ENCODE results near the gene ATL1. TPM values are rescaled to one million over a fixed set of nuclear protein-coding genes. Genes with fewer than 3 reads are reported as not detected.
A peak's percentile ranks its signal among the peaks of the same experiment; 100 is the strongest.
"Not testable (repeated sequence)": the region's sequence is repeated elsewhere in the genome, so short reads cannot be mapped to it uniquely, and the experiment has no call there.

The ATL1 gene
- total and polyA plus RNA-seq, 5 experiments from 2014 or later: 3.1 to 7.1 (median 3.9) TPM

DNA sequence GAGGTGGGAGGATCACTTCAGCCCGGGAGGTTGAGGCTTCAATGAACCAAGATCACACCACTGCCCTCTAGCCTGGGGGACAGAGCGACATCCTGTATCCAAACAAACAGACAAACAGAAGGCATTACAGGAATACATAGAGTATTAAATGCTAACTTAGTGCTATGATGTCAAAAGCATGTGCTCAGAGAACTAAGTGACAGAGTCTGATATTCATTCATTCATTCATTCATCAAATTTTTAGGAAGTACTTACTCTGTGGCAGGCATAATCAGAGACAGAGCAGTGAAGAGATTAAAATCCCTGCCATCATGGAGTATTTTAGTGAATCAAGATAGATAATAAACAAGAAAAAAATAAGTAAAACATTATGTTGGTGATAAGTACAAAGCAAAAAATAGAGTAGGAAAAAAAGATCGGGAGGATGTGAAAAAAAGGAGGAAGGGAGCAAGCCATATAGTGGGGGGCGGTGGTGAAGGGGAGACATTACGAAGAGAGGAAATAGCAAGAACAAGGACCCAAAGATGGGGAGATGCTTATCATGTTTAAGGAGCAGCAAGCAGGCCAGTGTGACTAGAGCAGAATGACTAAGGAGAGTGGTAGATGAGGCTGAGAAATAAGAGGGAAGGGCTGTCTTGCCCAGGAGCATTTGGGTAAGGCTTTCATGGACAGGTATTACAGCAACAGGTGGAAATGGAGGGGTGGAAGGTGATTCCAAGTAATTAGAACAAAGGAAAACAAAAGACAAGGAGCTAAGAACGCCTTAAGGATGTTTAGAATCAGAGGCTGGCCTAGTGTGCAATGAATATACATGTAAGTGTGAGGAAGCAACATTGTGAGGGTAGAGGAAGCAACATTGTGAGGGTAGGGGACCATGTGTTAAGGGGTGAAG, 30.4 kb upstream of the ATL1 start:
- POLR2A ChIA-PET: interaction anchor here (0.6 kb wide), 1 partner anchor 298 kb away, joined by 3 read pairs; the partner anchor contains the start of gene SOS2
- Mint-ChIP-seq H3K36me3 (peaks cover 0 to 14% (median 1%) of the 10 kb centered on the region in 3 donors), H3K4me3 (peak overlapping the region; percentile 10 to 92 (median 88)), H3K4me1 (peaks cover 31 to 73% (median 69%) of the 10 kb centered on the region in 4 donors), H3K9me3 (no peaks in the 10 kb centered on the region), H3K27ac (peak overlapping the region; percentile 6 to 78 (median 35)), H3K27me3 (no peaks in the 10 kb centered on the region)
- DNase-seq (no peak), ATAC-seq (no peak)

DNA sequence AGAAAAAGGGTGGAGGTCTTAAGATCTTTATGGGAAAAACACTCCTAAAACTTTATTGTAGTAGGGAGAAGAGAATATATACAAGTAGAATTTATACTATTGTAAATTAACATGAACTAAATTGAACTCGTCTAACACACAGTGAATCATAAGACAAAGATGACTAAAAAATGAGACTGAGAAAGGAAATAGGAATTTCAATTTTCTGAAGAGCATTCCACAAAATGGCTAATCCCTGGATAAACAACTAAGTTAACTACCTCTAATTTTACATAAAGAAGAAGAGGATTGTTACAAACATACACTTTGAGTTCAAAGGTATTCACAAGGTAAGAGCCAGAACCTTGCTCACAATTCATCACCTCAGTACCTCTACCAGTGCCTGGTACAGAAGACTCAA, 29.6 kb upstream of the ATL1 start:
- no peaks in the 10 kb centered on the region for H3K9me3 Mint-ChIP-seq
- H3K36me3 Mint-ChIP-seq: peaks cover 0 to 11% (median 1%) of the 10 kb centered on the region in 3 donors
- DNase-seq (no peak), ATAC-seq (no peak)
- H3K27me3 Mint-ChIP-seq: no peaks in the 10 kb centered on the region
- H3K4me3 Mint-ChIP-seq: peak overlapping the region; percentile 28 to 92 (median 88)
- peak overlapping the region in 7 of 10 donors; percentile 12 to 80 (median 26) for H3K27ac Mint-ChIP-seq
- POLR2A ChIA-PET: interaction anchor here (0.6 kb wide), 1 partner anchor 299 kb away, joined by 3 read pairs; the partner anchor contains the start of gene SOS2
- peaks cover 25 to 64% (median 61%) of the 10 kb centered on the region in 4 donors for H3K4me1 Mint-ChIP-seq

DNA sequence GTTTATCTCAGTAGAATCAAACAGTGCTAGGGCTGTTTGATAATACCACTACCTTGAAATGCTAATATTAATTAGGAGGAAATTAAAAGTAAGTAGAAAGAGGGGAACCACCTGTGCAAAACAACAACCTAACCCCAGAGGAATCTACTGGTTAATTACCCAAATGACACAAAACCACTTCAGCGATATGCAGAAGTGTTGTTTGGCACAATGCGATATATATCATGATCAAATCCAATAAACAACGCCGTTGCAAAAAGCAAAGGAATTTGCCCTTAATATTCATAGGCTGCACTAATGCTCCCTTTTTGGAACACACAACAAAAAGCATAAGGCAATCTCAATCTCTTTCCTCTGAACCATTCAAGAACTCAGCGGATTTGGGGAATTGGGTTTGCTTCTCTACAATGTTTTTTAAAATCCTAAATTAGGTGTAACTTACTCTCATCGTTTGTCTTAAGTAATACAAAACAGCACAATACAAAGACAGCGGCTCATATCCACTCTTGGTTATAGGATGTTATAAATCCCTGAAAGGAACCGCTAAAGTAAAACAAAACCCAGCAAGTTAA, 29.1 kb upstream of the ATL1 start:
- Mint-ChIP-seq H3K4me3 (peak overlapping the region; percentile 87 to 92 (median 89)), H3K36me3 (peaks cover 0 to 11% (median 1%) of the 10 kb centered on the region in 3 donors), H3K4me1 (peaks cover 25 to 64% (median 59%) of the 10 kb centered on the region in 4 donors), H3K9me3 (no peaks in the 10 kb centered on the region), H3K27me3 (no peaks in the 10 kb centered on the region), H3K27ac (peak overlapping the region in 8 of 10 donors; percentile 26 to 93 (median 74))
- no peak for DNase-seq
- ATAC-seq: no peak
- POLR2A ChIA-PET: interaction anchor here (1.6 kb wide), 2 partner anchors 209 to 219 kb away, joined by 7 to 8 read pairs; partner anchors contain the start of genes DMAC2L and L2HGDH

DNA sequence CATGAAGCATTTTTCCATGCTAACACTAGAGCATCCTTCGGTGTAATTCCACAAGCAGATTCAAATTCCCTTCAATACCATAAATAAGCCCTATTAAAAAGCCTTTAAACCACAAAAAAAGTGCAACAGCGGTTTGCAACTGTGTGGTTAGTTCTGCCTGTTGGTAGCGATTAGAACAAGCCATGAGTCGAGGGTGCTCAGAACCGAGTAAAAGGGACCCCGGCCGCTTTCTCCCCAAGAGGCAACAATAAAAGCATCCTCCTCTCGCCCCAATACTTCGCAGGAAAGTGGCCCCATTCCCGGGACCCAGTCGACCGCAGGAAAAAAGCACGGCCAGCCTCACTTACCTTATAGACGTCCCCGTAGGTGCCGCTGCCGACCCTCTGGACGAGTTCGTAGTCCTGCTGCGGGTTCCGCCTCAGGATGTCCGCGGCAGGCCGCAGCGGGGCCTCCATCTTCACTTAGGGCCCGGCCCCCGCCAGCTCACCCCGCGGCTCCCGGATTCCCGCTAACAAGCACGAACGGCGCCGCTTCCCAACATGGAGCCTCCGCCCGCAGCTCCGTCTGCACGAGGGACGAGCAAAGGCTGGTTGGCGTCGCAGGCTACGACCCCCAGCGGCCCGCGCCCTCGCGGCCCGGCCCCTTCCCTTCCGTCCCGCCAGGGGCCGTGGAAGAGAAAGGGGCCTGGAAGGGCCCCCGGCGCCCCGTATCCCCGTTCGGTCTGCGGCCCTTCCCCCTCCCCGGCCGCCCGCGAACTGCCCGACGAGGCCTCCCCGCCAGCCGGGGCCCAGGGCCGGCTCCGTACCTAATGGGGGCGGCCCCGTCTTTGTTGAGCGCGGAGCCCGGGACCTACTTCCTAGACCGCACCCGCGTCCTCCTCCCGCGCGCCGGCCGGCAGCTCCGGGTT, 28.1 kb upstream of the ATL1 start:
- POLR2A ChIA-PET: interaction anchor here (0.5 to 1.6 kb wide), 7 partner anchors 13 to 897 kb away, joined by 3 to 8 read pairs (median 3); partner anchors contain the start of genes DMAC2L, L2HGDH and NEMF
- peak overlapping the region; percentile 88 to 95 (median 90) for H3K4me3 Mint-ChIP-seq
- ATAC-seq (no peak), DNase-seq (peak in 4 of 10 donors; percentile 2 to 21 (median 18))
- peaks cover 0 to 8% (median 1%) of the 10 kb centered on the region in 3 donors for H3K36me3 Mint-ChIP-seq
- H3K27me3 Mint-ChIP-seq: no peaks in the 10 kb centered on the region
- H3K27ac Mint-ChIP-seq: peak overlapping the region; percentile 63 to 94 (median 86)
- no peaks in the 10 kb centered on the region for H3K9me3 Mint-ChIP-seq
- H3K4me1 Mint-ChIP-seq: peaks cover 18 to 55% (median 51%) of the 10 kb centered on the region in 4 donors

DNA sequence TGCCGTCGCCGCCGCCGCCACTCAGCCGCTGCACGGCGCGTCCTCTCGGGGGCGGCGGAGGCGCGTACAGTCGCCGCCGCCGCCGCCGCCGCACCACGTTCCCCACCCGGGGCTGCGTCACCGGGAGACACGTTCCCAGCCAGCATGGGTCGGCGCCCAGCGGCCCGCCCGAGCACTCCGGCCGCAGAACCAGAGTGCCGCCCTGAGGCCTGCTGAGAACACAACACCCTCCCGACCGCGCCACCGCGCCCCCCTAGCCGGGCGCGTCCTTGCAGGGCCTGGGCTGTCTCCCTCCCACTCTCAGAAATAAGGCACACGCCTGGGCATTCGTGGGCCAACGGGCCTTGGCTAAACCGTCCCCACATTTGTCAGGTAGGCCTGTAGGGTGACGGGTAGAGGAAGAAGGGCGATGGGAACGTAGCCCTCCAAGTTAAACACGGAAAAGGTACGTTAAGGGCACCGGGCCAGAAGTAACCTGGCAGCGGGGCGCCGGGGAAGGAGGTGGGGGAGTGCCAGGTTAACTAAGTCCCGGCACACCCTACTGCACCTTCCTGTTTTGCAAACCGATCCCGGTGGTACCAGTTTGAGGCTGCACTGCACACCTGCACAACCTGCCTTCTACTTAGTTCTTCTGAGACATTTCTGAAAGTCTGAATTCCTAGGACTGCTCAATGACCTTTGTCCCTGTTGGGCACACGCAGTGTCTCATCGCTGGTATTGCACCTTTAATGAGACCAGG, 27.3 kb upstream of the ATL1 start, which contains the start of gene MAP4K5:
MAP4K5 (minus strand) TSS at position 68 of the 739 bp plus-strand sequence. CDS start 520 bp downstream, outside the sequence.
- ATAC-seq (peak; percentile 92 to 93), DNase-seq (peak; percentile 79 to 93 (median 86))
- H3K27me3 Mint-ChIP-seq: no peaks in the 10 kb centered on the region
- H3K4me3 Mint-ChIP-seq: peak within 1 kb of the TSS; percentile 88 to 95 (median 91)
- H3K9me3 Mint-ChIP-seq: peaks cover 0 to 4% (median 0%) of the 10 kb centered on the region in 9 donors
- H3K4me1 Mint-ChIP-seq: peaks cover 18 to 55% (median 51%) of the 10 kb centered on the region in 4 donors
- POLR2A ChIA-PET: interaction anchor here (0.5 to 1.6 kb wide), 6 partner anchors 12 to 898 kb away, joined by 3 to 8 read pairs (median 3); partner anchors contain the start of genes DMAC2L, L2HGDH and NEMF
- H3K36me3 Mint-ChIP-seq: peaks cover 0 to 10% (median 1%) of the 10 kb centered on the region in 3 donors
- peak within 1 kb of the TSS; percentile 85 to 98 (median 93) for H3K27ac Mint-ChIP-seq

DNA sequence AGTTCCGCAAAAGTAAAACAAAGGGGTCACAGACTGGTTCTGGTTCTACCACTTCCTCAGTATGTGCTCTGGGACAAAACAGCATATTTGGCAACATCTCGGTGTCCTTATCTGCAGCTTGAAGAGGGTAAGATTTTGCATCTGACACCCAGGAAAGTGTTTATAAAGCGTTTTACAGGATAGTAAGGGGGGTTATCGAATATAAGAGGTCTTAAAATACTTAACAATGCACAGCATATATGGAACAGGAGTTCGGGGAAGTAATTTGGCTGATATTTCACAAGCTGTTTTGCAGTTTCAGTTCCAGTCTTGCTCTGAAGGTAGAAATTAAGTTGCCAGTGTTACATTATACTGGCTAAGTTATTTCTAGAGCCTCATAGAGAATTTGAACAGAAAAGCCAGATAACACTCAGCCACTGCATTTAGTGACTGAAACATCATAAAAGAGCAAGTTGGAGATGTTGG, 26.7 kb upstream of the ATL1 start:
- H3K36me3 Mint-ChIP-seq: peaks cover 0 to 5% (median 4%) of the 10 kb centered on the region in 3 donors
- H3K4me3 Mint-ChIP-seq: peak overlapping the region; percentile 81 to 95 (median 90)
- no peaks in the 10 kb centered on the region for H3K27me3 Mint-ChIP-seq

DNA sequence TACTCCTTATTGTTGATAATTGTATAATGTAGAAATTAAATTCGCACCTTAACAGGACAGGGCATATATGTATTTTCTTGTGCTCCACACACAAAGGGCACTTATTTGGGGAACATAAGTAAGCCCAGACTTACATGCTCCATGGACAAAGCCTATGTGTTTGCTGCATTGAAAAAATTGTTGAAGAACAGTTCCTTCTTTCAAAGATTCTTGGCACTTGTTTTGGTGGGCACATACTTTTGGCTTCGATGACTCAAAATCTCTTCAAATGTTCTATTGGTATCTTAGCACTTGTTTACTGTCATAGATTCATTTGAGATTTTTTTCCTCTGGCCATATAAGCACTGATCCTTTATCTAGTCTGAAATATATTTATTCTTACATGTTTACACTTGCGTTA, 26.1 kb upstream of the ATL1 start:
- peaks cover 16 to 46% (median 43%) of the 10 kb centered on the region in 4 donors for H3K4me1 Mint-ChIP-seq
- peaks cover 0 to 10% (median 0%) of the 10 kb centered on the region in 9 donors for H3K9me3 Mint-ChIP-seq
- peaks cover 0 to 5% (median 3%) of the 10 kb centered on the region in 3 donors for H3K36me3 Mint-ChIP-seq
- H3K4me3 Mint-ChIP-seq: peak overlapping the region in 3 of 10 donors; percentile 8 to 43 (median 38)
- DNase-seq (no peak), ATAC-seq (no peak)
- POLR2A ChIA-PET: interaction anchor here (0.7 kb wide), 1 partner anchor 223 kb away, joined by 3 read pairs; no protein-coding TSS in a partner anchor
- peak overlapping the region in 3 of 10 donors; percentile 14 to 93 (median 14) for H3K27ac Mint-ChIP-seq
- H3K27me3 Mint-ChIP-seq: no peaks in the 10 kb centered on the region

More for the DNA sequence above, 26.7 kb upstream of the ATL1 start:
- Mint-ChIP-seq H3K27ac (peak overlapping the region; percentile 85 to 98 (median 93)), H3K9me3 (peaks cover 0 to 10% (median 0%) of the 10 kb centered on the region in 9 donors), H3K4me1 (peaks cover 16 to 51% (median 46%) of the 10 kb centered on the region in 4 donors)
- ATAC-seq (no peak), DNase-seq (no peak)
- POLR2A ChIA-PET: interaction anchor here (0.7 kb wide), 1 partner anchor 224 kb away, joined by 3 read pairs; no protein-coding TSS in a partner anchor

DNA sequence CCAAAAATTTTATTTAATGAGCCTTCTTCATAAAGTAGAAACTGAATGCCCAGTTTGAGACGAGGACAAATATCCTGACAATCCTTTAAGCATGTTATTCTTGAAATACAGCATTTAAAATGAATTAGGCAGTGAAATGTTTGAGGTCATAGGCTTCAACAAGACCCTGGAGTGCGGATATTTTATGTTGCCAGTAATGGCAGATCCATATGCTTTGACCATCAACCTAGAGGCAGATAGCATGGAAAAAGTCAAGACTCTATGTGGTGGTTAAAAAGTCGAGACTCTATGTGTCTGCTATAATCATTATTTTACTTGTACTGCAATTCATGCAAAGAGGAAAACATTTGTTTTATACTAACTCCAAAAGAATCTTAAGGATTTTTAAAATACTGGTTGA, 25.5 kb upstream of the ATL1 start:
- POLR2A ChIA-PET: no interaction called here
- H3K27me3 Mint-ChIP-seq: no peaks in the 10 kb centered on the region
- H3K9me3 Mint-ChIP-seq: peaks cover 0 to 10% (median 0%) of the 10 kb centered on the region in 9 donors
- H3K4me1 Mint-ChIP-seq: peaks cover 14 to 40% (median 37%) of the 10 kb centered on the region in 4 donors
- H3K4me3 Mint-ChIP-seq: no peak overlapping the region
- H3K36me3 Mint-ChIP-seq: peaks cover 0 to 3% (median 2%) of the 10 kb centered on the region in 3 donors
- ATAC-seq: no peak
- peak overlapping the region in 2 of 10 donors; percentile 14 to 93 for H3K27ac Mint-ChIP-seq
- no peak for DNase-seq

DNA sequence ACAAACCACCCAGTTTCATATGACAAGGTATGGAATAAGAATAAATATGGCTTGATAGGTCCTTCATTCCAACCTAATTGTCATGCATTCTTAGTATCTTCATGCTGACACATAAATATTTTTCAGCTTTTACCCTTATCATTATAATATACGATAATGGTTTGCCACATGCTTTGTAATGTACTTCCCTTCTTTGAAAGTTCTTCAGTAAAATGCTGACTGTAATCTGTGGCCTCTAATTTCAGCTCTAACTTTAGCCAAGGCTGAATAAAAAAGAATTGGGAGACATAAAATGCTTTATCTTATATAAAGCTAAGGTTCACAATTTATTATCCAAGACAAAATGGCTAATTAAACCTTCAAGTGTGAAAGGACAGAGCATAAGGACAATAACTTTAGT, 24.9 kb upstream of the ATL1 start:
- Mint-ChIP-seq H3K9me3 (peaks cover 0 to 10% (median 0%) of the 10 kb centered on the region in 9 donors), H3K4me1 (peaks cover 8 to 34% (median 32%) of the 10 kb centered on the region in 4 donors), H3K27me3 (no peaks in the 10 kb centered on the region), H3K36me3 (peaks cover 0 to 3% (median 2%) of the 10 kb centered on the region in 3 donors), H3K27ac (peak overlapping the region in 1 of 10 donors; percentile 1), H3K4me3 (no peak overlapping the region)
- ATAC-seq (no peak), DNase-seq (no peak)
- POLR2A ChIA-PET: interaction anchor here (0.6 kb wide), 1 partner anchor 228 kb away, joined by 4 read pairs; no protein-coding TSS in a partner anchor

DNA sequence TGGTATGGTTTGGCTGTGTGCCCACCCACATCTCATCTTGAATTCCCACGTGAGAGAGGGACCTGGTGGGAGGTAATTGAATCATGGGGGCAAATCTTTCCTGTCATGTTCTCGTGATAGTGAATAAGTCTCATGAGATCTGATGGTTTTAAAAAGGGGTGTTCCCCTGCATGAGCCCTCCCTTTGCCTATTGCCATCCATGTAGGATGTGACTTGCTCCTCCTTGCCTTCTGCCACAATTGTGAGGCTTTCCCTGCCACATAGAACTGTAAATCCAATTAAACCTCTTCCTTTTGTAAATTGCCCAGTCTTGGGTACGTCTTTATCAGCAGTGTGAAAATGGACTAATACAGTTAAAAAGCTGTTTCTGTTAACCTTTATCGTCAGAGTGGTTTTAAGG, 21.9 kb upstream of the ATL1 start:
- H3K27ac Mint-ChIP-seq, POLR2A ChIA-PET, H3K27me3 Mint-ChIP-seq, H3K4me3 Mint-ChIP-seq, DNase-seq, H3K36me3 Mint-ChIP-seq, ATAC-seq: not testable (repeated sequence)
- peaks cover 12 to 25% (median 22%) of the 10 kb centered on the region in 4 donors for H3K4me1 Mint-ChIP-seq
- peaks cover 0 to 10% (median 0%) of the 10 kb centered on the region in 9 donors for H3K9me3 Mint-ChIP-seq

All from naive thymus-derived CD8-positive, alpha-beta T cell (primary cell).